ENCODE measurements around the gene CARD9.
"Not testable (repeated sequence)": the region's sequence is repeated elsewhere in the genome, so short reads cannot be mapped to it uniquely, and the experiment has no call there.

CARD9 gene, protein sequence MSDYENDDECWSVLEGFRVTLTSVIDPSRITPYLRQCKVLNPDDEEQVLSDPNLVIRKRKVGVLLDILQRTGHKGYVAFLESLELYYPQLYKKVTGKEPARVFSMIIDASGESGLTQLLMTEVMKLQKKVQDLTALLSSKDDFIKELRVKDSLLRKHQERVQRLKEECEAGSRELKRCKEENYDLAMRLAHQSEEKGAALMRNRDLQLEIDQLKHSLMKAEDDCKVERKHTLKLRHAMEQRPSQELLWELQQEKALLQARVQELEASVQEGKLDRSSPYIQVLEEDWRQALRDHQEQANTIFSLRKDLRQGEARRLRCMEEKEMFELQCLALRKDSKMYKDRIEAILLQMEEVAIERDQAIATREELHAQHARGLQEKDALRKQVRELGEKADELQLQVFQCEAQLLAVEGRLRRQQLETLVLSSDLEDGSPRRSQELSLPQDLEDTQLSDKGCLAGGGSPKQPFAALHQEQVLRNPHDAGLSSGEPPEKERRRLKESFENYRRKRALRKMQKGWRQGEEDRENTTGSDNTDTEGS

DNA sequence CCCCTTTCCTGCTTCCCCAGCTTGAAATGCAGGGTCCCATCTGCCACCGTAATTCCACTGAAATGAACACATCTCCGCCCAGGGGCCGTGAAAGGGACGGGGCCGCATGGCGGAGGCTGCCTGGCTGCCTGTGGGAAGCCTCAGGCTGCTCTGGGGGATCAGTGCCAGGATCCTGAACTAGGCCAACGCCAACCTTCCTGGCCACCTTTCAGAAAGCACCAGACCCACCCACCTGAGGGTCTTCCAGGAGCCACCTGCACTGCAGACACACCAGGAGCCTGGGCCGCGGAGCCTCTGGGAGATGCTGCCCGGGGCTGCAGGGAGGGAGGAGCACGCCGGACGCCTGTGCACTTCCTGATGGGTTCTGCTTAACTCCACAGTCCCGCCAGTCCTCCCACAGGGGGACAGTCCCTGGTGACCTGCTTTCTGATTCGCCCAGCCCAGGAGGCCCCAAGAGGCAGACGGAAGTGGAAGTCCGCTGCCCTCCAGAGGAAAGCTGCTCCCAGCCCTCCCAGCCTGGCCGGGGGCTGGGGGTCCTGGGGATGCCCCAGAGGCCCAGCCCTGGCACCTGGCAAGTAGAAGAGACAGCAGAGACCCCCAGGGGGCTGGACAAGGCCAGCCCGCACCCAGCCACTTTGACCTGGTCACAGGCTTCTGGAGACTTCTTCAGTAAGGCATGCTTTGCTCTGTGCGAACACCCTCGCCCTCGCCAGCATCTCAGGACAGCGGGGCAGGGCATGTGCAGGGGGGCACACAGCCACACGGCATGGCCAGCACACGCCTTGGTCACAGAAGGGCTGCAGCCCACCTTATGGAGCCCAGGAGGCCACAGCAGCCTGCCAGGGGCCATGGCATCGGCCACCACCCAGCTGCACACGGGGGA, at the start of gene CARD9:
Gene CARD9, minus strand, starts transcription at position 370 of the 883 bp plus-strand sequence. CDS start 1,591 bp downstream, outside the sequence.
- DNase-seq, result peak; percentile 70 to 74

DNA sequence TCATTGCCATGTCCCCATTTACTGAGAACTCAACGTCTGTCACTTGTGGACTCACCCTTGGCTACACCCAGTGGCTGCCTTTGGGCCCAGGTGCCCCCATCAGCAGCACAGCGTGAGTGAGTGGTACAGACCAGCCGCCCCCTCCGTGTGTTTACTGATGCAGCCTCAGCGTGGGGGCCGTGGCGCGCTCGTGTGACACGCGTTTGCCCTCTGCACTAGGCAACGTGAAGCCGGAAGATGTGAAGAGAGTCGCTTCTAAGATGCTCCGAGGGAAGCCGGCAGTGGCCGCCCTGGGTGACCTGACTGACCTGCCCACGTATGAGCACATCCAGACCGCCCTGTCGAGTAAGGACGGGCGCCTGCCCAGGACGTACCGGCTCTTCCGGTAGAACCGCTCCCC, 49.4 kb upstream of the CARD9 start:
- no peak for DNase-seq

DNA sequence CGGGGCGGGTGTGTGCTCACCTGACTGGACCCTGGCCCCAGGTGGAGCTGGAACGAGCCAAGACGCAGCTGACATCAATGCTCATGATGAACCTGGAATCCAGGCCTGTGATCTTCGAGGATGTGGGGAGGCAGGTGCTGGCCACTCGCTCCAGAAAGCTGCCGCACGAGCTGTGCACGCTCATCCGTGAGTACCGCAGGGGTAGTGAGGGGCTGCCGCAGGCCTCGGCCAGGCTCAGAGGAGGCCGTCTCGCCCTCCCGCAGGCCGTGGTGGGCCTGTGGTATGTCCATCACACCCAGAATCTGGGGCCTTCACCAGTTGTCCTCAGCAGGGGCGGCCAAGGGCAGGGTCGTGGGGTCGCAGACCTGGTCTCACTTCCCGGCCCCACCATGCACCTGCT, 48.3 kb upstream of the CARD9 start:
- DNase-seq, result no peak

DNA sequence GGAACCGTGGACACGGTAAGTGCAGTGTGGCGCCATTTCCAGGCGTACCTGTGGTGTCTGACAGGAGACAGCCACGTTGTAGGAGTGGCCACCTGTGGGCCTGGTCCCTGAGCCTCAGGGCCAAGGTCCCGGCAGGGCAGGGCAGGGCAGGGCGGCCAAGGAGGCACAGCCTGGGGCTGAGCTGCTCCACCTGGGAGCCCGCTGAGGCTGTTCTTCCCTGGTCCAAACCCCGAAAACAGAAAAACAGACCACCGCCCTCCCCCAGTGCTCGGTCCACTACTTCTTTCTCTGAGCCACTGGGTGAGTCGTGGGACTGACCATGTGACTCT, 45.6 kb upstream of the CARD9 start:
- no peak for DNase-seq

DNA sequence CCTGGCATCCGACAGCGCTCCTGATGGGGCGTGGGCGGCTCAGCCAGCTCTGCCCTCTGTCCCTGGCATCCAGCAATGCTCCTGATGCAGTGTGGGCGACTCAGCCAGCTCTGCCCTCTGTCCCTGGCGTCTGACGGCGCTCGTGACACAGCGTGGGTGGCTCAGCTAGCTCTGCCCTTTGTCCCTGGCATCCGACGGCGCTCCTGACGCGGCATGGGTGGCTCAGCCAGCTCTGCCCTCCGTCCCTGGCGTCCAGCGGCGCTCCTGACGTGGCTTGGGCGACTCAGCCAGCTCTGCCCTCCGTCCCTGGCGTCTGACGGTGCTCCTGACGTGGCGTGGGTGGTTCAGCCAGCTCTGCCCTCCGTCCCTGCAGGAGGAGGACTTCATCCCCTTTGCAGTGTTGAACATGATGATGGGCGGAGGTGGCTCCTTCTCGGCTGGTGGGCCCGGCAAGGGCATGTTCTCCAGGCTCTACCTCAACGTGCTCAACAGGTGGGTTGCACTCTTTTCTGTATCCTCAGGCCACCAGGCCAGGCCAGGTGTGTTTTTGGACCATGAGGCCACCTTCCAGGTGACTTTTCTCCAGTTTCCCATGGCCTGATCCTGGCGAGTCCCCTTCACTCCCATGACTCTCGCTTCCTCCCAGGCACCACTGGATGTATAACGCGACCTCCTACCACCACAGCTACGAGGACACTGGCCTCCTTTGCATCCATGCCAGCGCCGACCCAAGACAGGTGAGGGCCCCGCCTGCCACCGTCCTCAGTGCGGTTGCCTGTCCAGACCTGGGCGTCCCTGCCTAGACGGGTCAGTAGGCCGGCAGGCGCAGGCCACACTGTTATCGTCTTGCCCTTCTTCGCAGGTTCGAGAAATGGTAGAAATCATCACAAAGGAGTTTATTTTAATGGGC, 45.0 kb upstream of the CARD9 start:
- DNase-seq, result no peak

DNA sequence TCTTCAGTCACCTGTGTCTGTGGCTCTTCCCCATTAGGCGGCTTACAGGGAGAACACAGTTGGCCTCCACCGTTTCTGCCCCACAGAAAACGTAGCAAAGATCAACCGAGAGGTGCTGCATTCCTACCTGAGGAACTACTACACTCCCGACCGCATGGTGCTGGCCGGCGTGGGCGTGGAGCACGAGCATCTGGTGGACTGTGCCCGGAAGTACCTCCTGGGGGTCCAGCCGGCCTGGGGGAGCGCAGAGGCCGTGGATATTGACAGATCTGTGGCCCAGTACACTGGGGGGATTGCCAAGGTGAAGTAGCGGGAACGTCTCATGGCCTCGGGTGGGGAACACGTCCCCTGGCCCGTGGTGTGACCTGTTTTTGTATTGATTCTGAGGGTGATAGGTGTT, 43.4 kb upstream of the CARD9 start:
- DNase-seq, result no peak

DNA sequence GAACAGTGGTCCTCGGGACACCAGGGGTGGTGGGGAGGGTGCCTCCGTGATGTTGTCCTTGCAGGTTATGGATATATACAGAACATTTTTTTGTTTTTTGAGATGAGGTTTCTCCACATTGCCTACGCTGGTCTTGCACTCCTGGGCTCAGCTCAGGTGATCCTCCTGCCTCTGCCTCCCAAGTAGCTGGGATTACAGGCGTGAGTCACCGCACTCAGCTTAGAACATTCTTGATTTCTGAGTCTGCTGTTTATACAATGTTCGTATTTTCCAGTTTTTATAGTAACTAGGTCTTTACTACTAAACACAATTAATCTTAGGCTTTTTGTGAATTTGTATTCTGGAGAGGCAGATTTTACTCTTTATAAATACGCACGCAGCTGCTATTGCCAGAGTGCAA, 43.0 kb upstream of the CARD9 start:
- no peak for DNase-seq

DNA sequence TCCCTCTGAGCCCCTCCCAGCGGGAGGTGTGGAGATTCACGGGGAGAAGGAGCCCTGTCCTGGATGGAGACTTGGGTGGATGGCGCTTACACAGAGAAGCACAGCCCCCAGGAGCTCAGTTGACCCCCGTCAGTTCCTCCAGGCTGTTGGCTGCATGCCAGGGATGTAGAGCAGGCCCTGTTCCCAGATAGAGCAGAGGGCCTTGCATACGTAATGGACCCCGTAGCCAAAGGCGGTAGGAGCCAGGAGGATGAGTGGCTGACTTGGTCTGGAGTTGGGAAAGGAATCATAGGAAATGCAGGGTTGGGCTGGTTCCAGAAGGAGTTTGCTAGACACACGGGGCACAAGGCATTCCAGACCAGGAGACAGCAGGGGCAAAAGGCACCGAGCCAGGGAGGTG, 39.5 kb upstream of the CARD9 start:
- no peak for DNase-seq

DNA sequence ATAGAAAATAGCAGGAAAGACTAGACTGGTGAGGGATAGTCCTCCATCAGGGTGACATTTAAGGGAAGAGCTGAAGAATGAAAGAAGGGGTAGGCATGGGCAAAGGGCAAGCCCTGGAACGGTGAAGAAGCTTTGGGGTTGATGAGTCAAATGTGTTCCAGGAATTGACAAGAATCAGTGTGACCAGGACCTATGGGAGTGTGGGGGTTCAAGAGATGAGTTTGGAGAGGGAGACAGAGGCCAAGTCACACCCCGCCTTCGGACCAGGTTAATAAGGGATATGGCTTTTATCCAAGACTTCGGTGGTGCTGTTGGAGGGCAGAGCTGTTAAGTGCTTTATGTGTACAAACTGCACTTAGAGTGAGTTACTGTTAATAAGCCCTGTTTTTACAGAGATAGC, 37.9 kb upstream of the CARD9 start:
- DNase-seq, result no peak

DNA sequence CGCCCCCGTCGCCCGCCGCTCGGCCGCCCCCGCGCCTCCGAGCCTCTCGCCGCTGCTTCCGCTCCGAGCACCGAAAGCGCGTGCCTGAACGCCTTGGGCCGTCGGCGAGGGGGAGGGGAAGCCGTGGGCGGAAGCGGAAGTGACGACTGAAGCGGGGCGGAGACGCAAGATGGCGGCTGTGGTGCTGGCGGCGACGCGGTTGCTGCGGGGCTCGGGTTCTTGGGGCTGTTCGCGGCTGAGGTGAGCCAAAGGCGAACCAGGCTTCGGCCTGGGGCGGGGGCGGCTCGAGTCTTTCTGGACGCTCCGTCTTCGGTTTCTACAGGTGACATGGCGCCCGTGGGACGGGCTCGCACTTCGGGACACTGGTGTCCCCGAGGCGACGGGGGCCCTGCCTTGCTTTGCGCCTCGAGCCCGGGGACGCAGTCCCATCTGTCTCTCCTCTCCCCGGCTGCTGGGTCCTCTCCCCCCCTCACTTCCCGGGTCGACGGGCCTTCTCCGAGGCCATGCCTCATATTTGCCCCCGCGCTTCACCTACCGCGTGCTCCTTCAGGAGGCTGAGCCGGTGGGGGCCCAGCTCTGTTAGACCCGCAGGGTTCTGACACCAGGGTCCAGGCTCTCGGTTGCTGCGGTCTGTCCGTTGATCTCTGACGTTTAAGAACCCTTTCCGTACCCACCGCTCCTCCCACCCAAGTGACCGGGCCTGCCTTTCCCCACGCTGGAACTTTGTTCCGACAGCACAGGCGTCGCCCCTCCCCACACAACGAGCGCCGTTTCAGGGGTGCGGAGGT, 37.2 kb upstream of the CARD9 start, which contains the start of the genes ENTR1 and PMPCA:
Gene ENTR1, minus strand, starts transcription at position 115 of the 788 bp plus-strand sequence. CDS start 217 bp downstream, outside the sequence.
Gene PMPCA, plus strand, starts transcription at position 159 of the 788 bp plus-strand sequence. Its CDS starts 11 bp downstream, at position 170.
- peak; percentile 79 to 85 for DNase-seq

DNA sequence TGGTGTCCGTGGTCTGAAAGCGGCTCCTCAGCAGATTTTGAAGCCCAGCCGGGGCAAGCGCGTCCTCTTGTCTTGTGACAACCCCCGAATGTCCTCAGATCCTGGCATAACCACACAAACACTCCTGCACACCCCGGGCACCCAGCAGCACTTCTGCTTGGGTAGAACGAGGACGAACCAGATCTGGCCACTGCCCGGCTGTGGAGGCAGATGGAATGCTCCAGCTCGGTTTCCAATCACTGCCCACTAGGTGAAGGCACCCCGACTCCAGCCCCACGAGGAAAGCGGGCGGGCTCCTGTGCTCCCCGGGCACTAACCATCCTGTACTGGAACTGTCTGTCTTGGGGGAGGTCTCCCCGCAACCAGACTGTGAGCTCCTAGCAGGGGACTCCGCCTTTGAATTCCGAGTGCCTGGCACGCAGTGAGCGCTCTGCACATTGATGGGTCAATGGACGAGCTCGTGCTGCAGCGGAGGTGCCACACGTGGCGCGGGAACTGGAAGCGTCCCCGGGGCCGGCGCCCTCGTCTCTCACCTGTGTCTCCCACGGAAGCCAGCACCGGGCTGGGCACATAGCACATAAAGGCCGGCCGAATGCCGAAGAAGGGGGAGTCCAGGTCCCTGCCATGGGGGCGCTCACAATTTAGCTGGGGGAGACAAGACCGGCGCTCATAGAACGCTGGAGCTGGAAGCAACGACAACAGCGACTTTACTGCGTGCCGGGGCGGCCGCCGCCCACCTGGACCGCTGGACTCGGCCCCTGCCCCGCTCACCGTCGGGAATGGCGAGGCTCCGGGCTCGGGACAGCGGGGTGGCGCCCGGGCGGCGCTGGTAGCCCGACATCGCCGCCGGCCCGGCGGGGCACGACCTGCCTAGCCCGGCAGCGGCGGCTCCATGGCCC, 36.3 kb upstream of the CARD9 start:
- DNase-seq, result peak in 1 of 2 experiments; percentile 29

DNA sequence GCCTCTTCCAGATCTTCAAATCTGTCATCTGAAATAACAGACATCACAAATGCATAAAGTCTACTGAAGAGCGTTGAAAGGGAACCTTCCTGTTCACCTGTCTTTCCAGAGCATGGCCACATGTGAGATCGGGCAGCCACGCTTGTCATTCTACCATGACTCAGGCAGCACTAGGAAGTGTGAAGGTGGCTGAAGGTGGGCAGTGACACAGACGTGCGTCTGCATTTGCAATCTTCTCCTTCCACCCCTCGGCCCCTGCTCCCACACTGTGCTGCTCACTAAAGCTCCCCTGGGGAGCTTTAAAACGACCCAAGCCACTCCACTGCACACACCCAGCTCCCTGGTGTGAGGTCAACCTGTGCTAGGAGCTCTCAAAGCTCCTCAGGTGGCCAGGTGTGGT, 34.4 kb upstream of the CARD9 start:
- DNase-seq, result no peak

DNA sequence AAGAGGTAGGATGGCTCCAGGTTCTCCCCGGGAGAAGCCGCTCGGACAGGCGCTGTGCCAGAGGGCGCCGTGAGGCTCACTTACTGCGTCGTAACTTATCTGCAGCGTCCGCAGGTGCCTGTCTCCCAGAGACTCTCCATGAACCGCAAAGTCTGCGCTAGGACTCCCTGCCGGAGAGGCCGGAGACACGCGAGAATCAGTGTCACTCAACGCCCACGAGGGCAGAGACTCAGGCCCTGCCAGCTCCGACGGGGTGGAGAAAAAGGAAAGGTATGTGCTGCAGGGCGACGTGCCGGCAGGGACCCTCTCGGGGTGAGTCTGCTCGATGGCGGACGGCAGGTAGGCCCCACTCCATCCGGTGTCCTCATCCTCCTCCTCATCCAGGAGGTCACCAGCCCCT, 33.6 kb upstream of the CARD9 start:
- not testable (repeated sequence) for DNase-seq

DNA sequence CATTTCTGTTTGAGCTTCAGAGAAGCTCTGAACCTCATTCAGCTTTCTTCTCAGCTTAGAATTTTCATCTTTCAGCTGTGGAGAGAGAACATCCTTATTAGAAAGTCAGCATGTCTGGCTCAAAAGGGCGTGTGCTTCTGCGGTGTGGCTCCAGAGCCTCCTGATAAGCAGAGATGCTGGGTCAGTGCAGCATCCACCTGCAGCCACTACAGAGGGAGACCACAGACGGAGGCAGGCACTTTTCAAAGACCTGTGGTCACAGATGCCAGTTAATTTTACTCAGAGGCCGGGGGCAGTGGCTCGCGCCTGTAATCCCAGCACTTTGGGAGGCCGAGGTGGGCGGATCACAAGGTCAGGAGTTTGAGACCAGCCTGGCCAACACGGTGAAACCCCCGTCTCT, 32.4 kb upstream of the CARD9 start:
- not testable (repeated sequence) for DNase-seq

DNA sequence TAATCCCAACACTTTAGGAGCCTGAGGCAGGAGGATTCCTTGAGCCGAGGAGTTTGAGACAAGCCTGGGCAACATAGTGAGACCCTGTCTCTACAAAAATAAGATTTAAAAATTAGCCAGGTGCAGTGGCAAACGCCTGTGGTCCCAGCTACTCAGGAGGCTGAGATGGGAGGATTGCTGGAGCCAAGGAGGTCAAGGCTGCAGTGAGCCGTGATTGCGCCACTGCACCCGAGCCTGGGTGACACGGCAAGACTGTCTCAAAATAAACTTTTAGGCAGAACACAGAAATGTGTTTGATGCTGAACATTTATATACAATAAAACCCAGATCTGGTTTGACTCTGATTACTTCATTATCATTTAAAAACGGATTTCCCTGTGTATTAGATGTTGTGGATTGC, 32.0 kb upstream of the CARD9 start:
- DNase-seq, result no peak

DNA sequence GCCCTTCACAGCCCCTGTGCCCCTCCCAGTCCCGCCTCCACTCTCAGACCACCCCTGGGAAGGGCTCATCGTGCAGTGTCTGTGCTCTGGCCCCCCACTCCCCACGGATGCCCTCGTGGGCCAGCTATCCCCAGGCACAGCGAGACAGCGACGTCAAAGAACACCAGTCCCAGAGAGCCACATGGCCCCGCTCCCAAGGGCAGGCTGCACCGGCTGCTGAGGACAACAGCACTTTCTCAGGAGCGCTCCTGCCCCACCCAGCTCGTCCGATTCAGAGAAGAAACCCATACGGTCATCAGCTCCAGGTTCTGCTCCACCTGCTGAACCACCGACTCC, 31.3 kb upstream of the CARD9 start:
- no peak for DNase-seq

DNA sequence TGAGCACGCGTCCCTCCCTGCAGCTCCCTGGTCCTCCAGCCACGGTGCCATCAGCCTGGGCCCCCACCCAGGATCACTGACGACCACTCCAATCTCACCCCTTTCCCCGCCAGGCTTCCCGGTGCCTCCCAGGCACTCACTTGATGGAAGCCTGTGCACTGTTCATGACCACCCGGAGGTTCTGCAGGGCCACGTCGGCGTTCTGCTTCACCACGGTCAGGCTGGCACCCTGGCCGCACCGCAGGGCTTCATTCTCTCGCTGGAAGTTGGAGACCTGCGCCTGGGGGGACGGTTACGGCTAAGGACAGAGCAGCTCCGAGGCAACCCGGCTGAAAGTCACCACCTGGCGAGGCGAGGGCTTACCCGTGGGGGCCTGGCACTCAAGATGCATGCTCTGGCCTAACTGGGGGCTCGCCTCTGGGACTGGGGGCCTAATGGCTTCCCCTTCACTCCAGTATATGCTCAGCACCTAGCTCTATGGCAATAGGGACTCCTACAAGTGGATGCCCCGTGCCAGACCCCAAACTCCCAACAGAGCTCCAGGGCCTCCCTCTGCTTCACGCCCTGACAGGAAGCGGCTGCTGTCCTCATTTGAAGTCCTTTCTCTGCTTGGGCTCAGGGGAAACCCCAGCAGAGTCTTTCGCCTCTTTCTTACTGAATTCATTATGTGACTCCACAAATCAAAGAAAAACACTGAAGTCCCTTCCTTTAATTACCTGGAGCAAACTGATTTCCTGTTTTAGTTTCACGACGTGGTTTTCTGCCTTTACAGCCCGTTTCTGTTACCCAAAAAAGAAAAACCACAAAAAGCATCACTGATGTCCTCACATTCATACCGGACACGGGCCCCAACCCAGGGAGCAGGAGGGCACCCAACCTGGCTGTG, 30.7 kb upstream of the CARD9 start:
- DNase-seq, result no peak

DNA sequence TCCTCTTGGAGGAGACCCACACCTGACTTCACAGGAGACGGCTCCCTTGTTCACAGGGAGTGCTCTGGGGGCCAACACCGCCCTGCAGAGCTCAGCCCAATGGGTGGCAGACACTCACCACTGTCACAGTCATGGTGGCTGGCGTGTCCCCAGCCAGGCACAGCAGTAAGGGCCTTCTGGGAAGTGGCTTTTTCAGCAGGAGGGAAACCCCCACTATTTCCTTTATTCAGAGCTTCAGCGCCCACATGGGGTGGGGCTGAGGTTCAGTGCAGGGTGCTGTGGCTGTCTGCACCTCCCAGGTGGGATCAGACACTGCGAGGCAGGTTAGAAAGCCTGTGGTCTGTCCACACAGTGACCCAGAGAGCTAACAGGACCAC, 30.1 kb upstream of the CARD9 start:
- DNase-seq, result no peak

DNA sequence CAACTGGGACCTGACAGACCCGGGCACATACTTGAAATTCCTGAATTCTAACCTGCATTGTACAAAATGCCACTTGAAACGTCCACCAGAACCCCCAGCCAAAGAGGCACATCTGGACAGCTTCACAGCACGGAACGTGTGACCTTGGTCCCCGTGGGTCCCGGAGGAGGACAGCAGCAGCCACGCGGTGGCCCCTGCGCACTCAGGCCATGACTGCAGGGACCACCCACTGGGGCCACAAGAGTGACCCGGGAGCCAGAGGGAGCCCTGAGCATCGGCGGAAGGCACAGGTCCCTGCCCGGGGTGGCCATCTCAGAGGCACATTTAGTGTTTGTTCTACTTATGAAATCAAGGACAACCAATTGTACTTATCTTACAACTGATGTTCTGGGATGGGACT, 28.6 kb upstream of the CARD9 start:
- DNase-seq, result no peak

Measured in NCI-H524 (cell line).